Natural killer cell (primary cell): Measurements from ENCODE around the gene KSR2. TPM values are rescaled to one million over a fixed set of nuclear protein-coding genes. Genes with fewer than 3 reads are reported as not detected.

Experiments
- ATAC-seq, 3 donors: fragments of 150-1000 bp in 2 of 3; fragments of 200-7000 bp in 1 of 3; cut with Tn5 transposase; 1 replicate in 1 of 3; 2 replicates in 2 of 3; pipeline ENCODE4 v1.10.0; 2021; ENCODE audit warnings: mild to moderate bottlenecking in 2 of 3, moderate library complexity in 2 of 3
- DNase-seq, 2 donors: peaks; one replicate each; pipeline versions ENCODE4 v3.0.0 to v3.0.0-alpha.2; 2013 to 2021; ENCODE audit warnings: mixed read lengths in 1 of 2
- H3K27ac ChIP-seq: one replicate; pipeline ENCODE4 v1.5.1; 2013; ENCODE audit warnings: mild to moderate bottlenecking, low read length
- H3K27me3 ChIP-seq: one replicate; pipeline ENCODE4 v1.6.1; 2013; ENCODE audit warnings: low read length; ENCODE audit not compliant: control insufficient read depth, insufficient read depth
- H3K36me3 ChIP-seq: one replicate; pipeline ENCODE4 v1.6.1; 2013; ENCODE audit warnings: low read length; ENCODE audit not compliant: control insufficient read depth, insufficient read depth
- H3K4me1 ChIP-seq: one replicate; pipeline ENCODE4 v1.6.1; 2013; ENCODE audit warnings: low read length; ENCODE audit not compliant: control insufficient read depth, insufficient read depth
- H3K4me3 ChIP-seq: one replicate; pipeline ENCODE4 v1.5.1; 2013; ENCODE audit warnings: low read length
- H3K9me3 ChIP-seq: one replicate; pipeline ENCODE4 v1.6.1; 2013; ENCODE audit warnings: low read length; ENCODE audit not compliant: control insufficient read depth, insufficient read depth
- H3K27ac Mint-ChIP-seq, 2 donors: one replicate each; pipeline ENCODE4 v1.8.0; 2022; ENCODE audit warnings: mild to moderate bottlenecking in 2 of 2, mixed read lengths in 2 of 2, moderate library complexity in 1 of 2
- H3K27me3 Mint-ChIP-seq, 2 donors: one replicate each; pipeline ENCODE4 v1.8.0; 2022; ENCODE audit warnings: low read depth in 2 of 2, mixed read lengths in 2 of 2
- H3K36me3 Mint-ChIP-seq: one replicate; pipeline ENCODE4 v1.8.0; 2022; ENCODE audit warnings: mixed read lengths
- H3K4me1 Mint-ChIP-seq, 2 donors: one replicate each; pipeline ENCODE4 v1.8.0; 2022; ENCODE audit warnings: mixed read lengths in 2 of 2
- H3K4me3 Mint-ChIP-seq: one replicate; pipeline ENCODE4 v1.8.0; 2022; ENCODE audit warnings: mild to moderate bottlenecking, moderate library complexity, mixed read lengths
- H3K9me3 Mint-ChIP-seq, 2 donors: one replicate each; pipeline ENCODE4 v1.8.0; 2022; ENCODE audit warnings: mixed read lengths in 2 of 2
- WGBS: methylation state at CpG from one replicate; pipeline ENCODE4 v1.1.7; 2013; ENCODE audit warnings: missing lambda C conversion rate; ENCODE audit not compliant: insufficient coverage; 5-methylcytosine and 5-hydroxymethylcytosine counted together
- intact Hi-C: fragments of 100-400 bp; cut with micrococcal nuclease; formaldehyde crosslinking; loops from one replicate; pipeline ENCODE4 v1.14.2; 2022
- total RNA-seq, 4 donors: library from RNA; stranded (reverse); fragments of 120-200 nt in 1 of 4; gene quantifications; one replicate each; pipeline versions ENCODE4 v1.2.3 to v1.2.4, GENCODE V29; 2013 to 2022
- TF ChIP-seq, protein P1 (sequence below): fragments of 200-600 bp; IDR thresholded peaks from one replicate; pipeline ENCODE4 v1.8.0; 2022; ENCODE audit warnings: antibody characterized with exemption

KSR2 gene
- total RNA-seq, 3 donors from 2014 or later (not counting 1 experiment from before 2014, with no cell fraction given) = not detected

DNA sequence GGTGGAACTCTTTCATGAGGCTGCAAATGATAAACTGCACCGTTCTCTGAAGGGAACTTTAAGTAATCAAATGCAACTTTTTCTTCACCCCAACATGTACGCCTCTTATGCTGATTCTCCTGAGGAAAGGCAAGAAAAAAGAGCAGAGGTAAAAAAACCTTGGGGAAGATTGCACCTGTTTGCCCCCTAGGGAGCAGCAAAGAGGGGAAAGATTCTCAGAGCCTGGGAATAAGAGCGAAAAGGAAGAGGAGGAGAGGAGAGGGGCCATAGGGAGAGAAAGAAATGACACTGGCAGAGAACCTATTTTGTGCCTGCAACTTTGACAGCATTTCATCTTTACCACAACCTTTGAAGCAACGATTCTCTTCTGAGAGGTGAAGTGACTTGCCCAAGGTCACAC lies 254.6 kb downstream of the KSR2 start:
- Histone ChIP-seq H3K27me3 (no peaks in the 10 kb centered on the region), H3K36me3 (no peaks in the 10 kb centered on the region), H3K4me3 (no peak overlapping the region), H3K4me1 (no peaks in the 10 kb centered on the region), H3K9me3 (no peaks in the 10 kb centered on the region), H3K27ac (no peak overlapping the region)
- TF ChIP-seq, protein P1, sequence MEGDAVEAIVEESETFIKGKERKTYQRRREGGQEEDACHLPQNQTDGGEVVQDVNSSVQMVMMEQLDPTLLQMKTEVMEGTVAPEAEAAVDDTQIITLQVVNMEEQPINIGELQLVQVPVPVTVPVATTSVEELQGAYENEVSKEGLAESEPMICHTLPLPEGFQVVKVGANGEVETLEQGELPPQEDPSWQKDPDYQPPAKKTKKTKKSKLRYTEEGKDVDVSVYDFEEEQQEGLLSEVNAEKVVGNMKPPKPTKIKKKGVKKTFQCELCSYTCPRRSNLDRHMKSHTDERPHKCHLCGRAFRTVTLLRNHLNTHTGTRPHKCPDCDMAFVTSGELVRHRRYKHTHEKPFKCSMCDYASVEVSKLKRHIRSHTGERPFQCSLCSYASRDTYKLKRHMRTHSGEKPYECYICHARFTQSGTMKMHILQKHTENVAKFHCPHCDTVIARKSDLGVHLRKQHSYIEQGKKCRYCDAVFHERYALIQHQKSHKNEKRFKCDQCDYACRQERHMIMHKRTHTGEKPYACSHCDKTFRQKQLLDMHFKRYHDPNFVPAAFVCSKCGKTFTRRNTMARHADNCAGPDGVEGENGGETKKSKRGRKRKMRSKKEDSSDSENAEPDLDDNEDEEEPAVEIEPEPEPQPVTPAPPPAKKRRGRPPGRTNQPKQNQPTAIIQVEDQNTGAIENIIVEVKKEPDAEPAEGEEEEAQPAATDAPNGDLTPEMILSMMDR = no peak
- no peak for DNase-seq
- Mint-ChIP-seq H3K4me1 (no peaks in the 10 kb centered on the region), H3K36me3 (no peaks in the 10 kb centered on the region), H3K27ac (no peak overlapping the region), H3K4me3 (no peak overlapping the region), H3K27me3 (no peaks in the 10 kb centered on the region), H3K9me3 (no peaks in the 10 kb centered on the region)
- no peak for ATAC-seq
- intact Hi-C loops = no loop called here
- WGBS = 53% methylated on average over 3 of the region's 4 CpGs

DNA sequence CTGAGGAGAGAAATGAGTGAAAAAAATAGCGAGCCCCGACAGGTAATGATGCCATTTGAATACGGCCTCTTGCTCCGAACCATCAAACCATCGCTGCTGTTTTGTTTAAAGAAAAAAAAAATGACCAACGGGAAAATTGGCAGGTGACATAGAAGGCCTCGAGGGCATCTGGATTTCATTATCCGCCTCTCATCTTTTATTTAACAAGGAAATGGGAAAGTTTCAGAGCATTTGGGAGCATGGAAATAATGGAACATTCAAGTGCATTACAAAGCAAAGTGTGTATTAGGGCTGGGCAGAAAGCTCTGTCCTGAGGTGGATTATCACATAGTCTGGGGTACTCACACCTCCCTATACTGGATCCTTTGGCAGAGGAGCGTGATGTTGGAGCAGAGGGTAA lies 258.7 kb downstream of the KSR2 start:
- Histone ChIP-seq H3K27me3 (no peaks in the 10 kb centered on the region), H3K4me1 (no peaks in the 10 kb centered on the region), H3K4me3 (no peak overlapping the region), H3K36me3 (no peaks in the 10 kb centered on the region), H3K27ac (no peak overlapping the region), H3K9me3 (no peaks in the 10 kb centered on the region)
- no peak for DNase-seq
- Mint-ChIP-seq H3K36me3 (no peaks in the 10 kb centered on the region), H3K4me1 (no peaks in the 10 kb centered on the region), H3K27me3 (peaks cover 0 to 8% of the 10 kb centered on the region in 2 donors), H3K9me3 (peaks cover 0 to 2% of the 10 kb centered on the region in 2 donors), H3K4me3 (no peak overlapping the region), H3K27ac (no peak overlapping the region)
- TF ChIP-seq, protein P1 = no peak
- intact Hi-C loops = no loop called here
- no peak for ATAC-seq
- 93% methylated on average over 9 of the region's 9 CpGs for WGBS

DNA sequence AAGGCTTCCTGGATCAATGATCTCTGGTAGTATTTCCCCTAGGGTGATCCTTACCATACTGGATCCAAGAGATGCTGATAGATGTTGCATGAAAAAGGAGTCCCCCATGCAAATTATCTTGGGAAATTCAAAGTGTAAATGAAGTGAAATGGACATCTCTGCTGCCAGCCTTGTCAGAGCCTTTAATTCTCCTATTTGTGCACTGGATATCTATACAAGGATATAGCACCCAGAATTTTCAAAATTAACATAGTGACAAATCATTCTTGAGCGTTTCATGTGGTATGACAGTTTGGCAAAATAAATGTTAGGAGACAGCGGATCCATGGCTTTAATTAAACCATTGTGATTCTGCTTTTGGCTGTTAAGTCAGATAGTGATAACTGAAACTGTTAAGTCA lies 260.9 kb downstream of the KSR2 start:
- no peak for ATAC-seq
- H3K36me3 ChIP-seq = no peaks in the 10 kb centered on the region
- H3K9me3 ChIP-seq = no peaks in the 10 kb centered on the region
- H3K4me3 ChIP-seq = no peak overlapping the region
- 81% methylated on average over 2 of the region's 2 CpGs for WGBS
- Mint-ChIP-seq H3K27ac (no peak overlapping the region), H3K4me3 (no peak overlapping the region), H3K4me1 (no peaks in the 10 kb centered on the region), H3K36me3 (no peaks in the 10 kb centered on the region), H3K9me3 (peaks cover 0 to 2% of the 10 kb centered on the region in 2 donors), H3K27me3 (peaks cover 0 to 8% of the 10 kb centered on the region in 2 donors)
- intact Hi-C loops = no loop called here
- no peaks in the 10 kb centered on the region for H3K4me1 ChIP-seq
- H3K27ac ChIP-seq = no peak overlapping the region
- no peak for DNase-seq
- TF ChIP-seq, protein P1 = no peak
- no peaks in the 10 kb centered on the region for H3K27me3 ChIP-seq

DNA sequence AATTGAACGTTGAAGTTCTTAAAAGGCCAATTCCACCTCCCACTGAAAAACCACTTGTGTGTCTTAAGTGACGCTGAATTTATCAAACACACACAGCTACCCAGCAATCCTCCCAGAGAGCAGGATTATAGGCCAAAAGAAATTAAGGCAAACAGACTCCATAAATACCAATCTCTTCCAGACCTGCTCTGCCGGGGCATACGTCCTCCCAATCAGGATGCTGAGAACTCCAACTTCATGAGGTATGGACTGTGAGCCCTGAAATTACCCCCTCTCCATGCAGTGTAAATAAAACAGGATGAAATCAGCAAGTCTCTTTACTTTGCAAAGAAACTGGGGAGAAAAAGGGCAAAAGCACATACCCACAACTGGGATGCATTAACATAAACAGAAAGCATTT lies 265.2 kb downstream of the KSR2 start:
- Histone ChIP-seq H3K9me3 (no peaks in the 10 kb centered on the region), H3K36me3 (no peaks in the 10 kb centered on the region), H3K27ac (no peak overlapping the region), H3K4me1 (no peaks in the 10 kb centered on the region), H3K4me3 (no peak overlapping the region), H3K27me3 (no peaks in the 10 kb centered on the region)
- TF ChIP-seq, protein P1 = no peak
- no peak overlapping the region for H3K4me3 Mint-ChIP-seq
- ATAC-seq (no peak), DNase-seq (no peak)
- WGBS = 77% methylated on average over 4 of the region's 4 CpGs
- H3K27ac Mint-ChIP-seq = no peak overlapping the region
- peaks cover 0 to 8% of the 10 kb centered on the region in 2 donors for H3K27me3 Mint-ChIP-seq
- no peaks in the 10 kb centered on the region for H3K36me3 Mint-ChIP-seq
- intact Hi-C loops = no loop called here
- H3K9me3 Mint-ChIP-seq = peaks cover 0 to 6% of the 10 kb centered on the region in 2 donors
- no peaks in the 10 kb centered on the region for H3K4me1 Mint-ChIP-seq
